DMS114 treated with DMSO at 0.1 percent for 48 hours (cell line): ENCODE measurements around the gene TPCN1.

ENCODE experiments used
- DNase-seq: peaks from one replicate; lab custom pipeline; 2025; ENCODE audit not compliant: unreplicated experiment; lab: John Stamatoyannopoulos, UW

The TPCN1 gene

DNA sequence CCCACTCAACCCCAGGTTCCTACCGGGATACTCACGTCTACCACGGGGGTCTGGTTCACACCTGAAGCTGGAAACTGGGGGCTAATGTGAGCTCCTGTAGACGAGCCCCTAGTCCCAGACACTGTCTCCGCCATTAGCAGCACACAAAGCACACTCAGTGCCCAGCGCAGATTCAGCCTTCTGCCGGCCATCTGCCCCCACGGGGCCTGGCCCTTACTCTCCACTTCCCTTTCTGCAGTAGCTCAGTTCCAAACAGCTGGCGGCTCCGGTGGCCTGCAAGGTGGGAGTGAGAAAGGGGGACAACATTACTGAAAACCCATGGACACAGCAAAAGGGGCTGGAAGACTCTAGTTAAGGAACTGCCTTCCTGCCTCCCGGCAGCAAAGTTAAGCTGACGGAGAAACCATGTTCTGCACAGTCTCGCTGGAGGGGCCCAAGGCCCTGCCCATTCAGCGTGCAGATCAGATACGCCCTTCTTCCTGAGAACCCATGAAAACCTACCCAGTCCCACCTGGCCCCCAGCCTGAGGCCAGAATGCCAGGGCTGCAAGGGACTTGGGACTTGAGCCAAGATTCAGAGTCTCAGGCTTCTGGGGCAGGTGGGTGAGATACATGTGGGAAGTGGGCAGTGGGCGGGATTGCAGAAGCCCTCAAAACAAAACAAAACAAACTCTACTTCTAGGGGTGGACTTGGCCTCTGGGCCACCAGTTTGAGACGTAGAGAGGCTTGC is 111.6 kb downstream of the TPCN1 start:
- no peak for DNase-seq

DNA sequence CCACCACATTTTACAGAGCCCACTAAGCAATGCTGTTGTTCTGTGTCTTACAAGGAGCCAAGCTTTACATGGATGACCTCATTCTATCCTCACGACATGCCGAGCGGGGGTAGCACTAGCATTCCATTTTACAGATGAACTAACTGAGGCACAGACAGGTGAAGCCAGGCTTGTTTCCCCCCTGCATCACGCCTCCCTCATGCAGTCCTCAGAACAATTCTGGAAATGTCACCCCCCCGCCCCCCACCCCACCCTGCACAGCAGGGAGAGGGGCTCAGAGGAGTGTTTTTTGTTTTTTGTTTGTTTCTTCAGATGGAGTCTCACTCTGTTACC is 112.1 kb downstream of the TPCN1 start:
- DNase-seq = no peak

DNA sequence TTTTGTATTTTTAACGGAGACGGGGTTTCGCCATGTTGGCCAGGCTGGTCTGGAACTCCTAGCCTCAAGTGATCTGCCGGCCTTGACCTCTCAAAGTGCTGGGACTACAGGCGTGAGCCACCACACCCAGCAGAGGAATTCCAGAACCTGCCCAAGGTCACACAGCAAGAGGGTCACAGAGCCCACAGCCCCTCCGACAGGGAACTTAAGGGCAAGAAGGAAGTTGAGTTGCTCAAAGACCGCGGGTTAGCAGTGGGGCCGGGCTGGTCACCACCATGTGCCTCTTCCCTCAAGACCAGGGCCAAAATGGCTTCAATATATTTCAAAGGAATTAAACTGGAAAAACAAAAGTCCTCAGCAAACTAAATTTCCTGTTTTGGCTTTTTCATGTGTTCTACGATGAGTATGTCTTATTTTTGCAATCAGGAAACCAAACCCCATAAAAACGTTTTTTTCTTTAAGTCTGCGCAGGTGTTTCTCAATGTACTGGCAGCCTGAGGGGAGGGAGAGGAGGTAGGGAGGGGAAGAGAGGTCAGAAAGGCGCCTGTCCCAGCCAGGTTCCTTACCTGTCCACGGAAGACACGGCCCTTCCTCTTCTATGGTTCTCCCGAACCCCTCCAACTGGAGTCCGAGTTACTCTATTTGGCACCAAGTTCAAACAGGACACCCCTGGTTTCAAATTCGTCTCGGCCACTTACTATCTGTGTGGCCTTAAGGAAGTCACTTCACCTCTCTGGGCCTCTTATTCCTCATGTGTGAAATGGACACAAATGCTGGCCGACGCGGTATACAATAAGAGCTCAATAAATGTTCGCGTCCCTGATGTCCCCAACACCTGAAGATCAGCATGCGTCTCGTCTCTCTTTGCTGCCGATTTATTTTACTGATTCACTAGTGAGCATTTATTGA is 112.9 kb downstream of the TPCN1 start:
- DNase-seq = no peak

GRCh38 chr12:113334786-113335539 is 113.7 kb downstream of the TPCN1 start, which contains the start of gene SLC8B1:
TSS of gene SLC8B1 (minus strand) at chr12:113335109. CDS start at chr12:113332878, 2,231 bp downstream.
- DNase-seq = peak; percentile 57

DNA sequence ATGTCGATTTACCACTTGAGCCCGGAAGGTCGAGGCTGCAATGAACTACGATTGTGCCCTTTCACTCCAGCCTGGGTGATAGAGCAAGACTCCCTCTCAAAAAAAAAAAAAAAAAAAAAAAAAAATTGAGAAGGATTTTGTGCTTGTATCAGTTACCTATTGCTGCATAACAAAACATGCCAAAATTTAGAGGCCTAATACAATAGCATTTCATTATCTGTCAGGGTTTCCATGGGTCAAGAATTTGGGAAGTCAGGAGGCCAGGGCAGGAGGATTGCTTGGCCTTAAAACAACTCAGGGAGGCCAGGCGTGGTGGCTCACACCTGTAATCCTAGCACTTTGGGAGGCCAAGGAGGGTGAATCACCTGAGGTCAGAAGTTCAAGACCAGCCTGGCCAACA is 118.3 kb downstream of the TPCN1 start:
- DNase-seq = no peak

DNA sequence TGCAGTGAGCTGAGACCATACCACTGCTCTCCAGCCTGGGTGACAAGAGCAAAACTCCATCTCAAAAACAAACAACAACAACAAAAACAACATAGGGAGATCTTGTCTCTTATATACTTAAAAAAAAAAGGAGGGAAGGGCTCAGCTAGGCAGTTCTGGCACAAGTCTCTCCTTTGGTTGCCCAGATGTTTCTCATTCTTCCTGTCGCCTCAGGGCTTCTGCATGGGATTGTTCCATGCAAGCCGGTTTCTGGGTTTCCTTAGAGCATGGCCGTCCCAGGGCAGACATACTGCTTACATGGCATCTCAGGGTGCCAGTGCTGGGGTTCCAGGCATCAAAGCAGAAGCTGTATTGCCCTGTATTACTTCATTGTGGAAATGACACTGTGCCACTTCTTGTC is 118.8 kb downstream of the TPCN1 start:
- DNase-seq = no peak

- no peak for DNase-seq
These were observed 120.3 kb downstream of the TPCN1 start for GRCh38 chr12:113341535-113341934.

DNA sequence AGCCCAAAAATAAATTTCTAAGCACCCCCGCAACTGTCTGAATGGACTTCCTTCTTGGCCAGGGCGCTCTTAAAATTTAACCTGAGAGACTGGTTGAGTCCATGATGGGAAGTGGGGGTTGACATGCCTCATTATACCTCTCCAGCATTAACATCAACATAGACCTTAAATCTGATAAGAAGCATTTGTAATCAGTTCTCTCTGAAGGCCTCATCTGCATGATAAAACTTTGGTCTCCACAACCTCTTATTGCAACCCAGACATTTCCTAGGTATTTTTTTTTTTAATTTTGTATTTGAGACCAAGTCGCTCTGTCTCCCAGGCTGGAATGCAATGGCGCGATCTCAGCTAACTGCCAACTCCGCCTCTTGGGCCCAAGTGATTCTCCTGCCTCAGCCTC is 124.1 kb downstream of the TPCN1 start:
- DNase-seq = no peak

DNA sequence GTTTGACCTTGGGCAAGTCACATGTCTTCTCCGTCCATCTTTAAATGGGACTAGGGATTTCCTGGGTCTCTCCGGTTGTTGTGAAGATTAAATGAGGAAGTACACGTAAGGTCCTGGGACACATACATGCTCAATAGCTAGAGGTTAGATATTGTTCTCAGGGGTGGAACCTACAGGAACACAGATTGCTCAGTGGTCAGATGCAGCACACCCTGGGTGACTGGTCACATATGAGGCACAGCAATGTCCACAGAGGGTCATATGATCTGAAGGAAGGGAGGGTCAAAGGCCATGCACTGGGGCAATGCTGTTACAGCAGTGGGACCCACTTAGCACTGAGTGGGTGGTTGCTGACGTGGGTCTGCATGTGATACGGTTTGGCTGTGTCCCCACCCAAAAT is 125.1 kb downstream of the TPCN1 start:
- no peak for DNase-seq

DNA sequence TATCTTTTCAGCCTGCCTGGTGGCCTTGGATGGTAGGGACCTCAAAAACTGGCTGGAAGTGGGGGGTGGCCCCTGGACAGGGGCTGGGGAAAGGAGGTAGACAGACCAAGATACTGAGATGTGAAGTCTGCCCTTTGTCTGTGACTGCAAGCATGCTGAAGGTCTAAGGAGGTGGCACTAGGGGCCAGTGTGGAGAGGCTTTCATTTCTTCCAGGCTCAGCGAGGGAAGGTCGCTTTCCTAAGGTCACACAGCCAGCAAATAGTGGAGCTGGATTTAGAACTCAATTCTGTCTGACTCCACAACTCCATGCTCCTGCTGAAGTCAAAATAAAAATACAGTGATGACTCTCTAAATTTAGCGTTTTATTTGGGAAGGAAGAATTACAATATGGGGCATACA is 125.8 kb downstream of the TPCN1 start:
- DNase-seq = no peak

GRCh38 chr12:113347892-113348291 is 126.6 kb downstream of the TPCN1 start:
- DNase-seq = no peak
